ENCODE data around the gene ARHGEF28. TPM values are rescaled to one million over a fixed set of nuclear protein-coding genes. Genes with fewer than 3 reads are reported as not detected.

Gene ARHGEF28
- total RNA-seq, 4 donors from 2014 or later: 16.9 to 29.7 (median 25.7) TPM

DNA sequence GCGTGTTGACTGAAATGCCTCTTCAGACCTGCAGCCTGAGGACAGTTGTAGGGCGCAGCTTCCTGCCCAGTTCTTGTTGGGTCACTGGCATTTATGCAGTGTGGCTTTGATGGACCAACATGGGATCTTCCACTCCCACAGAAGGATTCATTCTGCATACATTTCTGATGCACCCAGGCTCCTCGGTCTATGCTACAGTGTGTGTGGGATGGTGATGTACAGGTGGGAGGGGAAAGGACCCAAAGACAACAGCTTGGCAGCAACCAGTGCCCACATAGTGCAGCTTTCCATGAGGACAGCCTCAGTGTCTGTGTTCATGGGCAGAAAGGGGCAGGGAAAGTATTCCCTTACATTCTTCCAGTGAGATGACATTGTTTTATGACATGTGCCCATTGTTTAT is 237.9 kb downstream of the ARHGEF28 start:
- no peaks in the 10 kb centered on the region for H3K4me1 ChIP-seq
- H3K27ac ChIP-seq: no peak overlapping the region
- WGBS, 2 donors (ENCODE audit: low coverage in 1 of 2): 60 to 90% methylated on average over 1 of the region's 3 CpGs
- peaks cover 0 to 23% of the 10 kb centered on the region in 2 donors for H3K36me3 ChIP-seq
- no peak overlapping the region for H3K4me3 ChIP-seq
- no peaks in the 10 kb centered on the region for H3K27me3 ChIP-seq
- no peaks in the 10 kb centered on the region for H3K9me3 ChIP-seq
- TF ChIP-seq EP300 (IDR thresholded peaks at IDR 0.05): no peak
- TF ChIP-seq POLR2A (IDR thresholded peaks at IDR 0.05): no peak
- TF ChIP-seq POLR2AphosphoS5 (IDR thresholded peaks at IDR 0.05): no peak
- TF ChIP-seq, protein P1, sequence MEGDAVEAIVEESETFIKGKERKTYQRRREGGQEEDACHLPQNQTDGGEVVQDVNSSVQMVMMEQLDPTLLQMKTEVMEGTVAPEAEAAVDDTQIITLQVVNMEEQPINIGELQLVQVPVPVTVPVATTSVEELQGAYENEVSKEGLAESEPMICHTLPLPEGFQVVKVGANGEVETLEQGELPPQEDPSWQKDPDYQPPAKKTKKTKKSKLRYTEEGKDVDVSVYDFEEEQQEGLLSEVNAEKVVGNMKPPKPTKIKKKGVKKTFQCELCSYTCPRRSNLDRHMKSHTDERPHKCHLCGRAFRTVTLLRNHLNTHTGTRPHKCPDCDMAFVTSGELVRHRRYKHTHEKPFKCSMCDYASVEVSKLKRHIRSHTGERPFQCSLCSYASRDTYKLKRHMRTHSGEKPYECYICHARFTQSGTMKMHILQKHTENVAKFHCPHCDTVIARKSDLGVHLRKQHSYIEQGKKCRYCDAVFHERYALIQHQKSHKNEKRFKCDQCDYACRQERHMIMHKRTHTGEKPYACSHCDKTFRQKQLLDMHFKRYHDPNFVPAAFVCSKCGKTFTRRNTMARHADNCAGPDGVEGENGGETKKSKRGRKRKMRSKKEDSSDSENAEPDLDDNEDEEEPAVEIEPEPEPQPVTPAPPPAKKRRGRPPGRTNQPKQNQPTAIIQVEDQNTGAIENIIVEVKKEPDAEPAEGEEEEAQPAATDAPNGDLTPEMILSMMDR (IDR thresholded peaks at IDR 0.05): no peak
- no peak for ATAC-seq

DNA sequence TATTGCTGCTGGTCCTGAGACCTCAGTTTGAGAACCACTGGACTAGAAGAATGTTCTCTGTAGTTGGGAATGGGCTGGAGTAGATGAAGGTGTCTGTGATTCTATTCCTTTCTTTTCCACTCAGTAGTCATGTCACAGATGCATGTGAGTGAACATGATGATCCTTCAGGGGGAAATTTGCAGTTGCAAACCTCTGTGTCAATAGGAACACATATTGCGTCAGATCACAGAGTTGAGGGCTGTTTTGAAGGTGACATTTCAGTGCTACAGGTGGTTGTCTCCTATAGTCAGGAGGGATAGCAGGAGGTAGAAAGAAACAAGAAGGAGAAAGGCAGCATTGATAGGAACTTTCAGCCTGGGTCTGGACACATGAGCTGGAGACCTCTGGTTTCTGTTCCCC is 239.3 kb downstream of the ARHGEF28 start:
- H3K9me3 ChIP-seq: no peaks in the 10 kb centered on the region
- no peak overlapping the region for H3K27ac ChIP-seq
- peaks cover 0 to 25% of the 10 kb centered on the region in 2 donors for H3K36me3 ChIP-seq
- 100% methylated on average over 1 of the region's 1 CpG; no CpG with 5 or more reads in 1 of the 2 donors for WGBS, 2 donors (ENCODE audit: low coverage in 1 of 2)
- TF ChIP-seq EP300 (IDR thresholded peaks at IDR 0.05) (no peak), POLR2AphosphoS5 (IDR thresholded peaks at IDR 0.05) (no peak), POLR2A (IDR thresholded peaks at IDR 0.05) (no peak)
- TF ChIP-seq, protein P1 (IDR thresholded peaks at IDR 0.05): no peak
- no peak overlapping the region for H3K4me3 ChIP-seq
- no peaks in the 10 kb centered on the region for H3K4me1 ChIP-seq
- H3K27me3 ChIP-seq: no peaks in the 10 kb centered on the region
- ATAC-seq: no peak

GRCh38 chr5:73867345-73868335 is 241.6 kb downstream of the ARHGEF28 start:
- WGBS, 2 donors (ENCODE audit: low coverage in 1 of 2): 67 to 68% methylated on average over 1 to 3 of the region's 5 CpGs

GRCh38 chr5:73883646-73884045 is 257.6 kb downstream of the ARHGEF28 start:
- TF ChIP-seq POLR2AphosphoS5 (IDR thresholded peaks at IDR 0.05) (no peak), EP300 (IDR thresholded peaks at IDR 0.05) (no peak), POLR2A (IDR thresholded peaks at IDR 0.05) (no peak)
- TF ChIP-seq, protein P1 (IDR thresholded peaks at IDR 0.05): no peak

More at GRCh38 chr5:73867345-73868335, 241.6 kb downstream of the ARHGEF28 start:
- TF ChIP-seq, protein P1 (IDR thresholded peaks at IDR 0.05): no peak
- no peak for TF ChIP-seq POLR2AphosphoS5 (IDR thresholded peaks at IDR 0.05)
- no peak for TF ChIP-seq POLR2A (IDR thresholded peaks at IDR 0.05)
- TF ChIP-seq EP300 (IDR thresholded peaks at IDR 0.05): no peak
- Histone ChIP-seq H3K4me3 (no peak overlapping the region), H3K27me3 (no peaks in the 10 kb centered on the region), H3K27ac (no peak overlapping the region), H3K36me3 (peaks cover 0 to 22% of the 10 kb centered on the region in 2 donors), H3K9me3 (no peaks in the 10 kb centered on the region), H3K4me1 (no peaks in the 10 kb centered on the region)
- no peak for ATAC-seq

More at GRCh38 chr5:73883646-73884045, 257.6 kb downstream of the ARHGEF28 start:
- H3K9me3 ChIP-seq: no peaks in the 10 kb centered on the region
- no peak for ATAC-seq
- peaks cover 0 to 27% of the 10 kb centered on the region in 2 donors for H3K36me3 ChIP-seq
- H3K4me1 ChIP-seq: no peaks in the 10 kb centered on the region
- WGBS, 2 donors (ENCODE audit: low coverage in 1 of 2): 89 to 94% methylated on average over 7 of the region's 7 CpGs
- no peak overlapping the region for H3K4me3 ChIP-seq
- H3K27me3 ChIP-seq: no peaks in the 10 kb centered on the region
- no peak overlapping the region for H3K27ac ChIP-seq
